HEK293 (cell line): ENCODE measurements around the gene TBPL1.

Experiments
- CTCF ChIP-seq: fragments of 450-650 bp; formaldehyde crosslinking; IDR thresholded peaks from 2 replicates; pipeline ENCODE4 v1.5.1; 2016; ENCODE audit warnings: missing biosample characterization, missing genetic modification characterization
- GLIS2 ChIP-seq: fragments of 450-650 bp; formaldehyde crosslinking; IDR thresholded peaks from 2 replicates; pipeline ENCODE4 v1.5.1; 2016; ENCODE audit warnings: missing biosample characterization, missing genetic modification characterization
- RBAK ChIP-seq: fragments of 450-650 bp; formaldehyde crosslinking; IDR thresholded peaks from 2 replicates; pipeline ENCODE4 v1.5.1; 2016; ENCODE audit warnings: missing biosample characterization, missing genetic modification characterization
- ZNF174 ChIP-seq: fragments of 450-650 bp; formaldehyde crosslinking; IDR thresholded peaks from 2 replicates; pipeline ENCODE4 v1.5.0; 2017; ENCODE audit warnings: missing biosample characterization, mild to moderate bottlenecking, missing genetic modification characterization
- ZNF19 ChIP-seq: fragments of 450-650 bp; formaldehyde crosslinking; IDR thresholded peaks from 2 replicates; pipeline ENCODE4; 2016; ENCODE audit warnings: missing biosample characterization, missing genetic modification characterization, low read depth
- ZNF239 ChIP-seq: fragments of 450-650 bp; formaldehyde crosslinking; IDR thresholded peaks from 2 replicates; pipeline ENCODE4 v1.5.1; 2016; ENCODE audit warnings: missing biosample characterization, missing genetic modification characterization
- ZNF266 ChIP-seq: fragments of 450-650 bp; formaldehyde crosslinking; IDR thresholded peaks from 2 replicates; pipeline ENCODE4 v1.5.1; 2016; ENCODE audit warnings: missing biosample characterization, missing genetic modification characterization, low read depth
- ZNF580 ChIP-seq: fragments of 450-650 bp; formaldehyde crosslinking; IDR thresholded peaks from 2 replicates; pipeline ENCODE4 v1.5.1; 2016; ENCODE audit warnings: missing biosample characterization, missing genetic modification characterization
- ZNF670 ChIP-seq: fragments of 450-650 bp; formaldehyde crosslinking; IDR thresholded peaks from 2 replicates; pipeline ENCODE4 v1.5.1; 2016; ENCODE audit warnings: missing biosample characterization, missing genetic modification characterization, low read depth
- ZNF776 ChIP-seq: fragments of 450-650 bp; formaldehyde crosslinking; IDR thresholded peaks from 2 replicates; pipeline ENCODE4 v1.5.0; 2017; ENCODE audit warnings: missing biosample characterization, missing genetic modification characterization, borderline replicate concordance
- ZNF777 ChIP-seq: fragments of 450-650 bp; formaldehyde crosslinking; IDR thresholded peaks from 2 replicates; pipeline ENCODE4 v1.5.1; 2017; ENCODE audit warnings: missing biosample characterization, missing genetic modification characterization, borderline replicate concordance
- TF ChIP-seq, protein P1 (sequence below): fragments of 450-650 bp; formaldehyde crosslinking; IDR thresholded peaks from 2 replicates; pipeline ENCODE4 v1.5.1; 2016; ENCODE audit warnings: missing biosample characterization, missing genetic modification characterization

DNA sequence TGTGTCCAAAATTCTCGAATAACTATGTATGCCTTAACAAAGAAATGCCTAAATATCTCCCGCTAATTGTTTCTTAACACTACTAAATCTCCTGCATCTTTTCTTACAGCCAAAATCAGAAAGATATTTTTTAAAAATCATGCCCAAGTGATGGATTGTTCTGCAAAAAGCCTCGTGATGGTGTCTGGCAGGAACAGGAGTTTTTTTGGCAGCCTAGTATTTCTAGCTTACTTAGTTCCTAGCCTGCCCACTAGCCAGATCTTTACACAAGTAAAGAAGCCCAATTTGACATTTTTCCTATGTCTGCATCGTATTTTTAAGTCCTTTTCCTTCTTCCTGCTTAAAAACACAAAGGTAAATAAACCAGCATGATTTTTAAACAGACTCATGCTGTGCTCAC is 67.9 kb downstream of the TBPL1 start:
- no peak for TF ChIP-seq ZNF174
- TF ChIP-seq, protein P1, sequence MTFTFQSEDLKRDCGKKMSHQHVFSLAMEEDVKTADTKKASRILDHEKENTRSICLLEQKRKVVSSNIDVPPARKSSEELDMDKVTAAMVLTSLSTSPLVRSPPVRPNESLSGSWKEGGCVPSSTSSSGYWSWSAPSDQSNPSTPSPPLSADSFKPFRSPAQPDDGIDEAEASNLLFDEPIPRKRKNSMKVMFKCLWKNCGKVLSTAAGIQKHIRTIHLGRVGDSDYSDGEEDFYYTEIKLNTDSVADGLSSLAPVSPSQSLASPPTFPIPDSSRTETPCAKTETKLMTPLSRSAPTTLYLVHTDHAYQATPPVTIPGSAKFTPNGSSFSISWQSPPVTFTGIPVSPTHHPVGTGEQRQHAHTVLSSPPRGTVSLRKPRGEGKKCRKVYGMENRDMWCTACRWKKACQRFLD (tag by site-specific recombination), result no peak
- TF ChIP-seq ZNF239 (tag by site-specific recombination), result no peak
- TF ChIP-seq CTCF (tag by site-specific recombination), result no peak
- TF ChIP-seq RBAK (tag by site-specific recombination), result no peak
- no peak for TF ChIP-seq ZNF266 (tag by site-specific recombination)
- TF ChIP-seq ZNF19 (tag by site-specific recombination), result no peak
- TF ChIP-seq ZNF777, result no peak
- TF ChIP-seq ZNF670 (tag by site-specific recombination), result no peak
- no peak for TF ChIP-seq ZNF776
- no peak for TF ChIP-seq GLIS2
- TF ChIP-seq ZNF580 (tag by site-specific recombination), result no peak
